Muscle of arm (tissue), 12 donors: Measurements from ENCODE around the gene HERC6. TPM values are rescaled to one million over a fixed set of nuclear protein-coding genes. Genes with fewer than 3 reads are reported as not detected.
"Not testable (repeated sequence)": the region's sequence is repeated elsewhere in the genome, so short reads cannot be mapped to it uniquely, and the experiment has no call there.

Experiments
- DNase-seq: peaks from one replicate; pipeline ENCODE4 v3.0.0-alpha.2; 2013
- polyA plus RNA-seq, 12 donors: library from polyadenylated mRNA; unstranded; fragments of 120-200 nt; gene quantifications; one replicate each; pipeline ENCODE4 v1.2.1, GENCODE V29; 2013; ENCODE audit not compliant: insufficient read length in 12 of 12

Gene HERC6
- polyA plus RNA-seq, 12 donors: 0.84 to 3.5 (median 1.5) TPM; not detected in 2

GRCh38 chr4:88390128-88390527 lies 11.5 kb downstream of the HERC6 start:
- DNase-seq: no peak

DNA sequence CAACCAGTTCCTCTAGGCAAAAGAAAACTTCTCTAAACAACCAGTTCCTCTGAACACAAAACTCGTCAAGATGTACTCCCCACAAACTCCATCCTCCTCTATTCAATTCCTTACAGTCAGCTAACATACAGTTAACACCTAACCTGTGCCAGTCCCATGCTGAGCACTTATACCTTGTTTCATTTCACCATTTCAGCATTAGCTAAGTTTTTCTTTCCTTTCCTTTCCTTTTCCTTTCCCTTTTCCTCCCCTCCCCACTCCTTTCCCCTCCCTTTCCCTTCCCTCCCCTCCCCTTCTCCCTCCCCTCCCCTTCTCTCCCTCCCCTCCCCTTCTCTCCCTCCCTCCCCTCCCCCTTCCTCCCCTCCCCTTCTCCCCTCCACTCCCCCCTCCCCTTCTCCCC lies 13.1 kb downstream of the HERC6 start:
- no peak for DNase-seq

- DNase-seq: no peak
These were observed 18.0 kb downstream of the HERC6 start for GRCh38 chr4:88396681-88397080.

GRCh38 chr4:88398381-88398780 lies 19.7 kb downstream of the HERC6 start:
- no peak for DNase-seq

- DNase-seq: no peak
These were observed 30.6 kb downstream of the HERC6 start for GRCh38 chr4:88409206-88409605.

DNA sequence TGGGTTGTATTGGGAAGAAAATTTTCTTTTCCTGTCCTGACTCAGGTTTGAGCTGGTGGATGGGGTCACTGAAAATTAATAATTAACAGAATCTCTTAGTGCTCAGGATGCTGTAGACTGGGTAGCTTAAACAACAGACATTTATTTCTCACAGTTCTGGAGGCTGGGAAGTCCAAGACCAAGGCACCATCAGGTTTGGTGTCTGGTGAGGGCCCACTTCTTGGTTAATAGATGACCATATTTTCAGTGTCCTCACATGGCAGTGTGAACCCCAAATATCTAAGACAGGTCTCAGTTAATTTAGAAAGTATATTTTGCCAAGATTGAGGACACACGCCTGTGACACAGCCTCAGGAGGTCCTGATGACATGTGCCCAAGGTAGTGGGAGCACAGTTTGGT lies 31.1 kb downstream of the HERC6 start:
- DNase-seq: no peak

DNA sequence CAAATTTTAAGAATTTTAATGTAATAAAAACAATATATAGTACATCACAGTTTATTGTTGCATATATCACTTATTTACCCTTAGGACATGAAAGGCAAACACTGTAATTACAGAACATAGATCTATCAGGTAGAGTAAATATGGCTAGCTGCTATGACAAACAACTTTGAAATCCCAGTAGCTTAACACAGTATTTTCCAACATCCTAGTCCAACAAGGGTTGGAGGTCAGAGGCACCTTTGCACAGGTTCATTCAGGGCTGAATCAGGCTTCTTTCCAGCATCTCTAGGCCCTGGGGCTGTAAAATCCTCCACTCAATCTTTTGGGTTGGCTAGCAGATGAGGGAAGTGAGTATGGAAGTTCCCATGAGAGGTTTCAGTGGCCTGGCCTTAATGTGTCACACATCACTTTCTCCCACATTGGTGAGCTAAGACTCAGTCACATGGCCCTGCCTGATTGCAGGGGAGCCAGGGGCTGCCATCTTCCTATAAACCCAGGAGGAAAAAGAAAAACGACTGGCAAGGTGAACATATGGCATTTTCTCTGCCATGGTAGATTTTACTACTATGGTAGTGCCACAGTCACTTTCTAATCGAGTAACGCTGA lies 32.9 kb downstream of the HERC6 start:
- DNase-seq: no peak

- DNase-seq: no peak
These were observed 35.1 kb downstream of the HERC6 start for GRCh38 chr4:88413801-88414200.

DNA sequence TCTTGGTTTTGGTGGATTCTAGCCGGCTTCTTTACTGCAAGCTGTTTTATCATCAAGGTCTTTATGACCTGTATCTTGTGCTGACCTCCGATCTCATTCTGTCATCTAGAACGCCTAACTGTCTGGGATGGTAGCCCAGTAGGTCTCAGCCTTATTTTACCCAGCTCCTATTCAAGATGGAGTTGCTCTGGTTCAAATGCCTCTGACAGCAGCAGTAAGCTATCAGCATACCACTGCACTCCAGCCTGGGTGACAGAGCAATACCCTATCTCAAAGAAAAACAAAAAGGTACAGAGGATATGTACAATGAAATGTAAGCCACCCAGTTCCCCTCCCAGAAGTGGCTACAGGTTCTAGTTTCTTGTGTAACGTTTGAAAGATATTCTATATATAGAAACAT lies 36.1 kb downstream of the HERC6 start:
- DNase-seq: no peak

GRCh38 chr4:88415982-88416381 lies 37.3 kb downstream of the HERC6 start:
- DNase-seq: no peak

GRCh38 chr4:88418411-88418810 lies 39.8 kb downstream of the HERC6 start:
- no peak for DNase-seq

- no peak for DNase-seq
These were observed 41.2 kb downstream of the HERC6 start for GRCh38 chr4:88419874-88420273.

DNA sequence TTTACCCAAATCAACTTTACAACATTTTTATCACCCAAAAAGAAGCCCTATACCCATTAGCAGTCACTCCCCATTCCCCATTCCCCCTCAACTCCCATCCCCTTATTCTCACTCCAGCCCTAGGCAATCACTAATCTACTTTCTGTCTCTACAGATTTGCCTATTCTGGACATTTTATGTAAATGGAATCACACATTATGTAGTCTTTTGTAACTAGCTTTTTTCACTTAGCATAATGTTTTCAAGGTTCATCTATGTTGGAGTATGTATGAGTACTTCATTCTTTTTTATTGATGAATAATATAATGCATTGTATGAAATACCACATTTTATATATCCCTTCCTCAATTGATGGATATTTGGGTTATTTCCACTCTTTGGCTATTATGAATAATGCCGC lies 42.2 kb downstream of the HERC6 start:
- no peak for DNase-seq

- no peak for DNase-seq
These were observed 43.8 kb downstream of the HERC6 start for GRCh38 chr4:88422403-88422802.

- DNase-seq: no peak
These were observed 50.7 kb downstream of the HERC6 start for GRCh38 chr4:88429401-88429800.

DNA sequence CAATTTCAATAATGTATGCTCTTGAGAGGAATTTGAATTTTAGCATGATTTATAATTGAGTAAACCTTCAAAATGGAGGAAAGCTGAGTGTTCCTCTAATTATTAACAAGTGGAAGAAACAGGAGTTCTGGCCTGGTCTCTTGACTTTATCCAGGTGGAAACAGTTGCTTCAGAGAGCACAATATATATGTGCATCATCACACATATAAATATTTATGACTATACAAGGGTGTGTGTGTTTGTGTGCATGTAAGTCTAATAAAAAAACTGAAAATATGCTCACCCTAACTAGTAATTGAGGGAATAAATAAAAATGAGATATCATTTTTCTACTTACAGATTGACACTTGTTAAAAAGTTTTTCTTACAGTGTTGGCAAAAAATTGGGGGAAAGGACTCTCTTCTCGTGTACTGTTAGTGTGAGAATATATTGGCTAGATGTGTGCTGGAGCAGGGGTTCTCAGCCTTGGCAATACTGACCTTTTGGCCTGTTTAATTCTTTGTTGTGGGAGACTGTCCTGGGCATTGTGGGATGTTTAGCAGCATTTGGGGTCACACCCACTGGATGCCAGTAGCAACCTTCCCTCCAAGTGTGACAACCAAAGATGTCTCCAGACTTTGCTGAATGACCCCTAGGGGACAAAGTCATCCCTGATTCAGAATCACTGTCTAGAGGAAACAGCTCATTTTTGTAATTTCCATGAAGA lies 57.5 kb downstream of the HERC6 start:
- DNase-seq: no peak

DNA sequence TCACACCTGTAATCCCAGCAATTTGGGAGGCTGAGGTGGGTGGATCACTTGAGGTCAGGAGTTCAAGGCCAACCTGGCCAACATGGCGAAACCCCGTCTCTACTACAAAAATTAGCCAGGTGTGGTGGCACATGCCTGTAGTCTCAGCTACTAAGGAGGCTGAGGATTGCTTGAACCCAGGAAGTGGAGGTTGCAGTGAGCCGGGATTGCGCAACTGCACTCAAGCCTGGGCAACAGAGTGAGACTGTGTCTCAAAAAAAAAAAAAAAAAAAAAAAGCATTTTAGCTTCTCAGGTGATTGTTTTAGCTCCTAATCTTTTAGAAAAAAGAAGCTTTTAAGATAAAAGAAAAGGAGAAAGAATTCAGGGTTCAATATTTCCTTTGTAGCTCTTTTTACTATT lies 59.2 kb downstream of the HERC6 start:
- not testable (repeated sequence) for DNase-seq

GRCh38 chr4:88439161-88439760 lies 60.6 kb downstream of the HERC6 start:
- no peak for DNase-seq

- DNase-seq: no peak
These were observed 61.5 kb downstream of the HERC6 start for GRCh38 chr4:88440146-88440545.

- DNase-seq: no peak
These were observed 63.0 kb downstream of the HERC6 start for GRCh38 chr4:88441696-88442095.

DNA sequence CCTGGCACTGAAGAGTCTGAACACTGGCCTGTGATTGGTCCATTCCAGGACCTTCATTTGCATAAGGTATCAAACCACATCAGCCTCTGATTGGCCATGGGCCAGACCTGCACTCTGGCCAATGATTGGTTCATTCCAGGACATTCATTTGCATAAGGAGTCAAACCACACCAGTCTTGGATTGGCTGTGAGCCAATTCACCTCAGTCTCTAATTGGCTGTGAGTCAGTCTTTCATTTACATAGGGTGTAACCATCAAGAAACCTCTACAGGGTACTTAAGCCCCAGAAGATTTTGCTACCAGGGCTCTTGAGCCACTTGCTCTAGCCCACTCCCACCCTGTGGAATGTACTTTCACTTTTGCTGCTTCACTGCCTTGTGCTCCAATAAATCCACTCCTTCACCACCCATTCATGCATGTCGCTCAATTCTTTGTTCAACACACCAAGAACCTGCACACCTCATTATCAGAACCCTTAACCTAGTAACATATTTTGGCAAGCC lies 64.1 kb downstream of the HERC6 start:
- DNase-seq: no peak

DNA sequence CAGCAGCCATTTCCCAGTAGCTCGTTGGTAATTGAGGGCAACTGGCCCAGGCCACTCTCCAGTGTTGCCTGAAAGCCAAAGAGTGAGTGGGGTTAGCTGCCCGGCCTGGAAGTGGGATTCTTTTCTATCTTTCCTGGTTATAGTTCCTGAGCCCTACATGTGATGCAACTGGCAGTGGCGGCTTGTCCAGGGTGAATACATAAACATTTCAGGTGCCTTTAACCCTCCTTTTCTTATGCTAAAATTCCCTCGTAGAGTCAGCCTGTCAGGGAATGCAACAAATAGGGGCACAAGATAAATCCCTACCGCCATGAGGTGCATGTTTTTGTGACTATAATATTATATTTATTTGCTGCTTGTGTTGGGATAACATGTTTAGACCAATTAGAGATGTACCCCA lies 64.8 kb downstream of the HERC6 start:
- no peak for DNase-seq

GRCh38 chr4:88445252-88445651 lies 66.6 kb downstream of the HERC6 start:
- no peak for DNase-seq
